Lower leg skin (tissue), 4 donors: Measurements from ENCODE around the gene DNASE1. TPM values are rescaled to one million over a fixed set of nuclear protein-coding genes. Genes with fewer than 3 reads are reported as not detected.
"Not testable (repeated sequence)": the region's sequence is repeated elsewhere in the genome, so short reads cannot be mapped to it uniquely, and the experiment has no call there.

Experiments
- DNase-seq, 2 donors: peaks; one replicate each; pipeline ENCODE4 v3.0.0-alpha.2; 2019; ENCODE audit warnings: low spot score in 2 of 2
- H3K4me3 ChIP-seq: fragments of 200-600 bp; sonication (generic); 2 replicates; pipeline ENCODE4 v1.5.1; 2017; ENCODE audit warnings: mild to moderate bottlenecking, low read depth; ENCODE audit not compliant: poor library complexity, severe bottlenecking
- CTCF ChIP-seq, 3 donors: fragments of 450-650 bp; IDR thresholded peaks; one replicate each; pipeline ENCODE4 v1.5.1; 2016; ENCODE audit warnings: antibody characterized with exemption in 3 of 3, mild to moderate bottlenecking in 3 of 3, moderate library complexity in 2 of 3
- POLR2A ChIP-seq, 2 donors: fragments of 450-650 bp; IDR thresholded peaks; one replicate each; pipeline ENCODE4 v1.6.1; 2016 to 2017; ENCODE audit warnings: antibody characterized with exemption in 2 of 2, mild to moderate bottlenecking in 1 of 2, moderate library complexity in 1 of 2
- WGBS, 2 donors: methylation state at CpG; one replicate each; pipeline ENCODE4 v1.1.5; 2018; 5-methylcytosine and 5-hydroxymethylcytosine counted together
- intact Hi-C: fragments of 100-400 bp; cut with DNase I; formaldehyde crosslinking; loops from one replicate; pipeline ENCODE4 v1.15.0; 2023; ENCODE audit warnings: low total_unique reads
- total RNA-seq, 4 donors: library from RNA; depleted of rRNA; stranded (reverse); fragments of >200 nt; gene quantifications; one replicate each; pipeline ENCODE4 v1.1.0, GENCODE V29; 2016

Gene DNASE1
- 10 to 100 TPM; 11.0 to 25.1 (median 14.2) TPM for total RNA-seq

GRCh38 chr16:3654249-3654991 lies at the start of gene DNASE1:
Gene DNASE1, plus strand, starts transcription at chr16:3654691. Its CDS starts 683 bp downstream, at chr16:3655374.
- WGBS, 2 donors, result 77 to 82% methylated on average over 12 to 14 of the region's 14 CpGs
- DNase-seq, result peak in 1 of 2 donors; percentile 89
- no peak within 1 kb of the TSS for H3K4me3 ChIP-seq
- no peak for TF ChIP-seq CTCF (IDR thresholded peaks at IDR 0.05)
- no peak for TF ChIP-seq POLR2A (IDR thresholded peaks at IDR 0.05)
- intact Hi-C loops, result no loop called here

- peak in 1 of 2 donors; percentile 66 for DNase-seq
- TF ChIP-seq CTCF (IDR thresholded peaks at IDR 0.05), result no peak
- no peak for TF ChIP-seq POLR2A (IDR thresholded peaks at IDR 0.05)
- WGBS, 2 donors, result 84 to 90% methylated on average over 11 of the region's 11 CpGs
- H3K4me3 ChIP-seq, result no peak overlapping the region
- intact Hi-C loops, result no loop called here
Observed at GRCh38 chr16:3606441-3606840, 48.0 kb upstream of the DNASE1 start.

- no peak overlapping the region for H3K4me3 ChIP-seq
- DNase-seq, result no peak
- WGBS, 2 donors, result 90 to 92% methylated on average over 7 of the region's 7 CpGs
- intact Hi-C loops, result no loop called here
- TF ChIP-seq CTCF (IDR thresholded peaks at IDR 0.05) (no peak), POLR2A (IDR thresholded peaks at IDR 0.05) (no peak)
Observed at GRCh38 chr16:3607161-3607560, 47.3 kb upstream of the DNASE1 start.

- WGBS, 2 donors, result 87 to 90% methylated on average over 2 of the region's 2 CpGs
- no peak for DNase-seq
- TF ChIP-seq CTCF (IDR thresholded peaks at IDR 0.05) (no peak), POLR2A (IDR thresholded peaks at IDR 0.05) (no peak)
- no peak overlapping the region for H3K4me3 ChIP-seq
- intact Hi-C loops, result no loop called here
Observed at GRCh38 chr16:3607634-3608033, 46.9 kb upstream of the DNASE1 start.

- H3K4me3 ChIP-seq, result no peak overlapping the region
- 81 to 82% methylated on average over 5 of the region's 5 CpGs for WGBS, 2 donors
- intact Hi-C loops, result no loop called here
- TF ChIP-seq CTCF (IDR thresholded peaks at IDR 0.05), result no peak
- TF ChIP-seq POLR2A (IDR thresholded peaks at IDR 0.05), result no peak
- DNase-seq, result peak in 1 of 2 donors; percentile 29
Observed at GRCh38 chr16:3608069-3608468, 46.4 kb upstream of the DNASE1 start.

- H3K4me3 ChIP-seq, intact Hi-C loops: not testable (repeated sequence)
- 93 to 96% methylated on average over 13 of the region's 13 CpGs for WGBS, 2 donors
- peak in 1 of 2 donors; percentile 72 for DNase-seq
Observed at GRCh38 chr16:3608976-3609375, 45.5 kb upstream of the DNASE1 start.
